HepG2 (cell line): ENCODE data around the gene ZNF853. TPM values are rescaled to one million over a fixed set of nuclear protein-coding genes. Genes with fewer than 3 reads are reported as not detected.
A peak's percentile ranks its signal among the peaks of the same experiment; 100 is the strongest.

Experiments used
- ARNT2 ChIP-seq: sonication (generic); formaldehyde crosslinking; IDR thresholded peaks from 2 replicates; pipeline ENCODE4 v1.8.0; 2022; ENCODE audit warnings: mild to moderate bottlenecking, low read depth, missing genetic modification reagents, moderate library complexity
- ARNTL ChIP-seq: sonication (generic); formaldehyde crosslinking; IDR thresholded peaks from 2 replicates; pipeline ENCODE4 v1.4.0; 2020; ENCODE audit warnings: mild to moderate bottlenecking, missing genetic modification reagents
- ATAD3A ChIP-seq: sonication (generic); formaldehyde crosslinking; IDR thresholded peaks from 2 replicates; pipeline ENCODE4 v1.4.0; 2020; ENCODE audit warnings: missing genetic modification reagents
- FOXA3 ChIP-seq: IDR thresholded peaks from 2 replicates; pipeline ENCODE4 v1.6.1; 2016; ENCODE audit warnings: missing genetic modification reagents, missing compliant biosample characterization
- HNF1A ChIP-seq, 2 experiments: sonication (generic) in 1 of 2; formaldehyde crosslinking in 1 of 2; IDR thresholded peaks; 2 replicates each; pipeline versions ENCODE4 v1.4.0 to v1.6.1; 2016 to 2020; ENCODE audit warnings: borderline replicate concordance in 1 of 2, low read depth in 1 of 2, mild to moderate bottlenecking in 1 of 2, missing genetic modification reagents in 1 of 2
- JDP2 ChIP-seq: sonication (generic); formaldehyde crosslinking; IDR thresholded peaks from 2 replicates; pipeline ENCODE4 v1.8.1; 2022; ENCODE audit warnings: missing genetic modification reagents, borderline replicate concordance
- JUND ChIP-seq: sonication (generic); formaldehyde crosslinking; IDR thresholded peaks from 2 replicates; pipeline ENCODE4 v1.8.0; 2022; ENCODE audit warnings: mild to moderate bottlenecking, missing genetic modification reagents
- MTERF4 ChIP-seq: sonication (generic); formaldehyde crosslinking; IDR thresholded peaks from 2 replicates; pipeline ENCODE4 v1.8.0; 2023; ENCODE audit warnings: mild to moderate bottlenecking, missing genetic modification reagents
- MYNN ChIP-seq: sonication (generic); formaldehyde crosslinking; IDR thresholded peaks from 2 replicates; pipeline ENCODE4 v1.4.0; 2020; ENCODE audit warnings: mild to moderate bottlenecking, low read depth, missing genetic modification reagents
- RARA ChIP-seq: IDR thresholded peaks from 2 replicates; pipeline ENCODE4 v1.6.1; 2016; ENCODE audit warnings: missing genetic modification reagents, missing compliant biosample characterization
- SATB2 ChIP-seq: sonication (generic); formaldehyde crosslinking; IDR thresholded peaks from 2 replicates; pipeline ENCODE4 v1.5.0; 2020; ENCODE audit warnings: missing genetic modification reagents
- SKI ChIP-seq: fragments of 450-650 bp; IDR thresholded peaks from one replicate; pipeline ENCODE4 v1.6.1; 2018; ENCODE audit warnings: mild to moderate bottlenecking; ENCODE audit not compliant: partially characterized antibody
- SP1 ChIP-seq, 2 experiments: fragments of 450-650 bp in 1 of 2; sonication (generic) in 1 of 2; formaldehyde crosslinking in 1 of 2; IDR thresholded peaks; 2 replicates each; pipeline versions ENCODE4 v1.4.0 to v1.6.1; 2016 to 2020; ENCODE audit warnings: missing genetic modification reagents in 1 of 2
- TARDBP ChIP-seq: sonication (generic); formaldehyde crosslinking; IDR thresholded peaks from 2 replicates; pipeline ENCODE4 v1.8.0; 2022; ENCODE audit warnings: mild to moderate bottlenecking, missing genetic modification reagents
- ZBTB49 ChIP-seq: sonication (generic); formaldehyde crosslinking; IDR thresholded peaks from 2 replicates; pipeline ENCODE4 v1.4.0; 2020; ENCODE audit warnings: missing genetic modification reagents, borderline replicate concordance
- ZFY ChIP-seq: sonication (generic); formaldehyde crosslinking; IDR thresholded peaks from 2 replicates; pipeline ENCODE4 v1.4.0; 2020; ENCODE audit warnings: missing genetic modification reagents
- ZMAT3 ChIP-seq: sonication (generic); formaldehyde crosslinking; conservative IDR thresholded peaks from 2 replicates; pipeline ENCODE4 v1.7.0; 2021; ENCODE audit warnings: missing genetic modification reagents
- ZNF282 ChIP-seq: fragments of 450-650 bp; IDR thresholded peaks from 2 replicates; pipeline ENCODE4 v1.6.1; 2018; ENCODE audit not compliant: partially characterized antibody
- ZNF484 ChIP-seq: sonication (generic); formaldehyde crosslinking; IDR thresholded peaks from 2 replicates; pipeline ENCODE4 v1.5.1; 2020; ENCODE audit warnings: mild to moderate bottlenecking, low read depth, missing genetic modification reagents, borderline replicate concordance
- ZNF564 ChIP-seq: sonication (generic); formaldehyde crosslinking; IDR thresholded peaks from 2 replicates; pipeline ENCODE4 v1.8.1; 2023; ENCODE audit warnings: mild to moderate bottlenecking, missing genetic modification reagents
- polyA plus RNA-seq, 8 experiments: library from polyadenylated mRNA; depleted of rRNA in 3 of 8; stranded (reverse) in 7 of 8; unstranded in 1 of 8; fragments of >200 nt; fragmentation: Illumina TruSeq in 4 of 8; extraction: Trizol in 4 of 8; gene quantifications; 2 replicates each; pipeline versions ENCODE4 v1.2.1 to v1.2.3, GENCODE V29; 2011 to 2016; ENCODE audit warnings: low read depth in 4 of 8, missing spikeins in 1 of 8, mixed read lengths in 1 of 8; ENCODE audit not compliant: insufficient read depth in 1 of 8
- total RNA-seq, 5 experiments: library from RNA; depleted of rRNA; stranded (reverse); fragments of >200 nt; fragmentation: Illumina TruSeq; extraction: Trizol; gene quantifications; 2 replicates each; pipeline ENCODE4 v1.2.3, GENCODE V29; 2016; ENCODE audit warnings: low read depth in 1 of 5

The ZNF853 gene
- total and polyA plus RNA-seq, 2 of the 13 experiments (the other 11 are each of a cell fraction or from before 2014, with no cell fraction given) = 2.1 to 6.2 TPM

- TF ChIP-seq RARA (CRISPR knock-in tag) (peak; percentile 60), TARDBP (CRISPR knock-in tag) (peak; percentile 72; the same call in 1 of the 2 replicates), ATAD3A (CRISPR knock-in tag) (no peak), HNF1A (IDR thresholded peaks at IDR 0.05; ENCODE audit: low read depth) (no peak), HNF1A (CRISPR knock-in tag; IDR thresholded peaks at IDR 0.05; ENCODE audit: borderline replicate concordance) (peak; percentile 28; the same call in 1 of the 2 replicates), FOXA3 (peak; percentile 60; the same call in 1 of the 2 replicates), SP1 (IDR thresholded peaks at IDR 0.05) (no peak), SP1 (CRISPR knock-in tag; IDR thresholded peaks at IDR 0.05) (0 out of 2 replicates have a peak, but pooled peaks have one; percentile 16), ZNF564 (peak; percentile 69; the same call in 1 of the 2 replicates), MYNN (CRISPR knock-in tag) (0 out of 2 replicates have a peak, but pooled peaks have one; percentile 77), ZBTB49 (CRISPR knock-in tag) (no peak), ARNTL (CRISPR knock-in tag) (peak; percentile 41; the same call in 1 of the 2 replicates), SKI (peak; percentile 47), ZFY (CRISPR knock-in tag) (peak; percentile 90), ARNT2 (CRISPR knock-in tag) (0 out of 2 replicates have a peak, but pooled peaks have one; percentile 36), SATB2 (CRISPR knock-in tag) (peak; percentile 61; the same call in 1 of the 2 replicates), ZNF282 (no peak), JUND (CRISPR knock-in tag) (no peak), ZMAT3 (CRISPR knock-in tag) (peak; percentile 66; the same call in 1 of the 2 replicates), MTERF4 (CRISPR knock-in tag) (no peak), ZNF484 (CRISPR knock-in tag) (no peak), JDP2 (CRISPR knock-in tag) (no peak)
Measured at GRCh38 chr7:6577369-6578113, 37.9 kb upstream of the ZNF853 start, which contains the start of gene ZDHHC4 (continued).
